ENCODE measurements around the gene IFITM10. TPM values are rescaled to one million over a fixed set of nuclear protein-coding genes. Genes with fewer than 3 reads are reported as not detected.

IFITM10 gene
- total RNA-seq, 1 donor from 2014 or later = 39.8 TPM

- H3K27me3 Mint-ChIP-seq (ENCODE audit: low read depth) = peaks cover 23% of the 10 kb centered on the region
Measured at GRCh38 chr11:1705126-1706052, 45.0 kb downstream of the IFITM10 start.

GRCh38 chr11:1703146-1703545 lies 47.2 kb downstream of the IFITM10 start:
- H3K36me3 Mint-ChIP-seq (ENCODE audit: low read depth) = no peaks in the 10 kb centered on the region
- no peak overlapping the region for H3K4me3 Mint-ChIP-seq (ENCODE audit: unreplicated experiment)
- no peak overlapping the region for H3K27ac Mint-ChIP-seq (ENCODE audit: unreplicated experiment)
- peaks cover 2% of the 10 kb centered on the region for H3K9me3 Mint-ChIP-seq (ENCODE audit: low read depth)
- peaks cover 12% of the 10 kb centered on the region for H3K27me3 Mint-ChIP-seq (ENCODE audit: low read depth)
- no peak for TF ChIP-seq CTCF (IDR thresholded peaks at IDR 0.05)
- no peak for DNase-seq (ENCODE audit: low spot score)
- peaks cover 5% of the 10 kb centered on the region for H3K4me1 Mint-ChIP-seq (ENCODE audit: low read depth)

More at GRCh38 chr11:1705126-1706052, 45.0 kb downstream of the IFITM10 start:
- DNase-seq (ENCODE audit: low spot score) = no peak
- peaks cover 2% of the 10 kb centered on the region for H3K36me3 Mint-ChIP-seq (ENCODE audit: low read depth)
- H3K4me1 Mint-ChIP-seq (ENCODE audit: low read depth) = peaks cover 5% of the 10 kb centered on the region
- H3K27ac Mint-ChIP-seq (ENCODE audit: unreplicated experiment) = no peak overlapping the region
- no peak for TF ChIP-seq CTCF (IDR thresholded peaks at IDR 0.05)
- no peaks in the 10 kb centered on the region for H3K9me3 Mint-ChIP-seq (ENCODE audit: low read depth)
- no peak overlapping the region for H3K4me3 Mint-ChIP-seq (ENCODE audit: unreplicated experiment)

GRCh38 chr11:1702506-1702905 lies 47.9 kb downstream of the IFITM10 start:
- no peak overlapping the region for H3K4me3 Mint-ChIP-seq (ENCODE audit: unreplicated experiment)
- H3K27ac Mint-ChIP-seq (ENCODE audit: unreplicated experiment) = no peak overlapping the region
- TF ChIP-seq CTCF (IDR thresholded peaks at IDR 0.05) = no peak
- H3K27me3 Mint-ChIP-seq (ENCODE audit: low read depth) = peaks cover 9% of the 10 kb centered on the region
- peaks cover 5% of the 10 kb centered on the region for H3K4me1 Mint-ChIP-seq (ENCODE audit: low read depth)
- H3K36me3 Mint-ChIP-seq (ENCODE audit: low read depth) = no peaks in the 10 kb centered on the region
- no peak for DNase-seq (ENCODE audit: low spot score)
- peaks cover 2% of the 10 kb centered on the region for H3K9me3 Mint-ChIP-seq (ENCODE audit: low read depth)

- H3K9me3 Mint-ChIP-seq (ENCODE audit: low read depth) = peaks cover 2% of the 10 kb centered on the region
- no peak overlapping the region for H3K27ac Mint-ChIP-seq (ENCODE audit: unreplicated experiment)
- no peak overlapping the region for H3K4me3 Mint-ChIP-seq (ENCODE audit: unreplicated experiment)
- no peaks in the 10 kb centered on the region for H3K36me3 Mint-ChIP-seq (ENCODE audit: low read depth)
- DNase-seq (ENCODE audit: low spot score) = no peak
- H3K4me1 Mint-ChIP-seq (ENCODE audit: low read depth) = peaks cover 5% of the 10 kb centered on the region
- TF ChIP-seq CTCF (IDR thresholded peaks at IDR 0.05) = no peak
- H3K27me3 Mint-ChIP-seq (ENCODE audit: low read depth) = peaks cover 5% of the 10 kb centered on the region
Measured at GRCh38 chr11:1701091-1701807, 49.1 kb downstream of the IFITM10 start.

- Mint-ChIP-seq H3K36me3 (ENCODE audit: low read depth) (no peaks in the 10 kb centered on the region), H3K4me3 (ENCODE audit: unreplicated experiment) (no peak overlapping the region), H3K27me3 (ENCODE audit: low read depth) (peaks cover 12% of the 10 kb centered on the region), H3K27ac (ENCODE audit: unreplicated experiment) (no peak overlapping the region), H3K9me3 (ENCODE audit: low read depth) (peaks cover 2% of the 10 kb centered on the region), H3K4me1 (ENCODE audit: low read depth) (no peaks in the 10 kb centered on the region)
- DNase-seq (ENCODE audit: low spot score) = no peak
- no peak for TF ChIP-seq CTCF (IDR thresholded peaks at IDR 0.05)
Measured at GRCh38 chr11:1699771-1700170, 50.6 kb downstream of the IFITM10 start.

Measured in chondrocyte (in vitro differentiated cells).